Sciatic nerve (tissue), 2 donors: Measurements from ENCODE around the gene EPHB4. TPM values are rescaled to one million over a fixed set of nuclear protein-coding genes. Genes with fewer than 3 reads are reported as not detected.

Experiments
- ATAC-seq: fragments of 200-7000 bp; cut with Tn5 transposase; one replicate; pipeline ENCODE4 v1.9.1; 2020; ENCODE audit warnings: mild to moderate bottlenecking, moderate library complexity
- DNase-seq: peaks from one replicate; pipeline ENCODE4 v3.0.0-alpha.2; 2020; ENCODE audit warnings: low spot score
- intact Hi-C: fragments of 100-400 bp; cut with DNase I; formaldehyde crosslinking; loops from one replicate; pipeline ENCODE4 v1.14.2; 2022
- total RNA-seq: library from RNA; stranded (reverse); fragmentation: NEBNext Ultra II Directional; extraction: Animal tissue kit (Norgen Biotek cat#: 25700); gene quantifications from one replicate; pipeline ENCODE4 v1.2.1, GENCODE V29; 2021
- donor health status: DM: no; HTN: no; CAD: no.
- donor health status: DM: no; HTN: no; CAD: no.

Gene EPHB4
- 49.5 TPM for total RNA-seq

GRCh38 chr7:100827330-100828226 is at the start of gene EPHB4:
TSS of gene EPHB4 (minus strand) at chr7:100827523. CDS start at chr7:100827030, 493 bp downstream.
- DNase-seq (peak; percentile 86), ATAC-seq (peak; percentile 77)
- intact Hi-C loops = no loop called here

DNA sequence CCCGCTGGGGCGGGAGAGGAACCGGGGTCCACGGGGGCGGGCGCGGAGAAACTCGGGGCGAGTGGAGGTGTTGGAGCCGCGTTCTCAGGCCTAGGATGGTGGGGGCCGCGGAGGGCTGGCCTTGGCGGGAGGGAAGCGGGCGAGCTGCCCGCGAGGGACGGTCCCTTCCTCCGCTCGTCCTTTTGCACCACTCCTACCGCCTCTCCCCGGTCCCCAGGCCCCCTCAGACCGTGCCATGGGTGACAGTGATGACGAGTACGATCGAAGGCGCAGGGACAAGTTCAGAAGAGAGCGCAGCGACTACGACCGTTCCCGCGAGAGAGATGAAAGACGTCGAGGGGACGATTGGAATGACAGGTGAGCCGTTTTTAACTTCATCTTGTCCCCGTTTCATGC is 48.0 kb upstream of the EPHB4 start:
- no peak for ATAC-seq
- intact Hi-C loops = loop anchor here (10.0 kb wide), 1 partner anchor 899 kb away; no protein-coding TSS in a partner anchor
- no peak for DNase-seq

GRCh38 chr7:100874577-100875355 is 47.4 kb upstream of the EPHB4 start, which contains the start of gene SRRT:
TSS of gene SRRT (plus strand) at chr7:100875103. CDS start at chr7:100875591, 488 bp downstream.
- ATAC-seq (peak; percentile 98), DNase-seq (peak; percentile 99)
- intact Hi-C loops = loop anchor here (10.0 kb wide), 1 partner anchor 900 kb away; no protein-coding TSS in a partner anchor

DNA sequence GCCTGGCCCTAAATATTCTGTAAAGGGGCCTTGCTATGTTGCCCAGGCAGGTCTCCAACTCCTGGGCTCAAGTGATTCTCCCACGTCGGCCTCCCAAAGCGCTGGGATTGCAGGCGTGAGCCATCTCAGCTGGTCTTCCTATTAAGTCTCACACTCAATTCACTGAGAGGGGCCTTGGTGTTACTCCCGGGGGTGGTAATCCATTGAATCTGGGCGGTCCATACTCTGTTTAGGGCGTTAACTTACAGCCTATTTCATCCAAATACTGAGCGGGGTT is 46.9 kb upstream of the EPHB4 start:
- intact Hi-C loops = loop anchor here (10.0 kb wide), 1 partner anchor 901 kb away; no protein-coding TSS in a partner anchor
- ATAC-seq = peak; percentile 1
- DNase-seq = no peak

DNA sequence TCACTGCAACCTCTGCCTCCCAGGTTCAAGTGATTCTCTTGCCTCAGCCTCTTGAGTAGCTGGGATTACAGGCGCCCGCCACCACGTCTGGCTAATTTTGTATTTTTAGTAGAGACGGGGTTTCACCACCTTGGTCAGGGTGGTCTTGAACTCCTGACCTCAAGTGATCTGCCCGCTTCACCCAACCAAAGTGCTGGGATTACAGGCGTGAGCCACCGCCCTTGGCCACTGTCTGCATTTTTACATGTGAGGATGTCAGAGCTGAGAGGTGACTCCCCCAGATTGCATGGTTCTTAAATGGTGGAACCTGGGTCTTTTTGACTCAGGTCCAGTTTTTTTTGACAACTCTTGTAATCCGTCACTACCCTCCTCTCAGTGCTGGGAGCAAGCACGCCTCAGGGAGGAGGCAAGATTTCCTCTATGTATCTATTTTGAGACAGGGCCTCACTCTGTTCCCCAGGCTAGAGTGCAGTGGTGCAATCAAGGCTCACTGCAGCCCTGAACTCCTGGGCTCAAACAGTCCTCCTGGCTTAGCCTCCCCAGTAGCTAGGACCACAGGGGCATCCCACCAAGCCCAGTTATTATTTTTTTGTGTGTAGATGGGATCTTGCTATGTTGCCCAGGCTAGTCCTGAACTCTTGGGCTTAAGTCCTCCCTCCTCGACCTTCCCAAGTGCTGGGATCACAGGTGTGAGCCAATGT is 46.4 kb upstream of the EPHB4 start:
- intact Hi-C loops = loop anchor here (10.0 kb wide), 1 partner anchor 901 kb away; no protein-coding TSS in a partner anchor
- no peak for ATAC-seq
- no peak for DNase-seq

- no peak for DNase-seq
- intact Hi-C loops = no loop called here
- ATAC-seq = peak; percentile 14
These were observed 40.6 kb upstream of the EPHB4 start for GRCh38 chr7:100867776-100868485.

DNA sequence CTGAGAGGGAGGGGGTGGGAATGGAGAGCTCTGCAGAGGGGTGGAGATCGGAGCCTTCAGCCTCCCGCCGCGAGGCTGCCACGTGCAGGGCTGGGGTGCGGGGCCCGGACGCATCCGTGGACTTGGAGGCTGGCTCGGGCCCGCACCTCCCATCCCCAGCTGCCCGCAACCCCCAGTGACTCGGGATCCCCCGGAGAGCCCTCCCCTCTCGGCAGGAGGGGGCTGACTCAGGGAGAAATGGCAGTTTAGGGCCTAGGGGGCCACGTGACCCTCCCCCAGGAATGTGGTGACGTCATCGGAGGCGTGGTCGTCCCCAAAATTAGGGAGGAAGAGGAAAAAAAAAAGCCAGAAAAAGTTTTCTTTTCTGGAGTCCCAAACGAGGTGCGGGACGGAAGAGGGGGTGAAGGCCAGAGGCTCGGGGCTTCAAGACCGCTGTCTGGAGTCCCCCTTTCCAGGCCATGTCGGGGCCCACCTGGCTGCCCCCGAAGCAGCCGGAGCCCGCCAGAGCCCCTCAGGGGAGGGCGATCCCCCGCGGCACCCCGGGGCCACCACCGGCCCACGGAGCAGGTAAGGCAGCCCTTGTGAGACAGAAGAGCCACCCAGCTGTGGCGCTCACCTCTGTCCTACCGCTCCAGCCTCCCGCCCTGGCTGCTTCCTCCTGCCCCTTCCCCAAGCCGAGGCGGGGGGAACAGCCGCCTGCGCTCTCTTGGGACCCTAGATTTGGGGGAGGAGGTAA is 39.9 kb upstream of the EPHB4 start, which contains the start of gene TRIP6:
Gene TRIP6, plus strand, starts transcription at position 348 of the 736 bp plus-strand sequence. Its CDS starts 111 bp downstream, at position 459.
- intact Hi-C loops = no loop called here
- DNase-seq (peak; percentile 99), ATAC-seq (peak; percentile 90)

DNA sequence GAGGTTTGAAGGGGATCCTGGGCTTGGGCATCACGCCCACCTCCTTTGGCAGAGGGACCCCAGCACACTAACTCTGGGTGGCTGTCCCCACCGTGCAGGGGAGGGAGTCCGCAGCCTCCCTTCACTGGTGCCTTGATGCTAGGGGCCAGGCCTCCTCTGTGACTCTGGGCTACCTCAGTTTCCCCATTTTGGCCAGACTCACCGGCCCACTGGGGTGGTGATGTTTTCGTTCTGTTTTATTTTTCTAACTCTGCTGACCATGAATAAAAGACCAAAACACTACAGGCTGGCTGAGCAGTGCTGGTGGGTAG is 39.4 kb upstream of the EPHB4 start:
- intact Hi-C loops = no loop called here
- ATAC-seq (no peak), DNase-seq (no peak)

GRCh38 chr7:100865938-100866728 is 38.8 kb upstream of the EPHB4 start:
- intact Hi-C loops = no loop called here
- ATAC-seq (peak; percentile 16), DNase-seq (peak; percentile 91)

GRCh38 chr7:100865372-100865911 is 38.1 kb upstream of the EPHB4 start:
- DNase-seq (no peak), ATAC-seq (no peak)
- intact Hi-C loops = no loop called here

GRCh38 chr7:100864263-100864845 is 37.0 kb upstream of the EPHB4 start:
- DNase-seq (no peak), ATAC-seq (no peak)
- intact Hi-C loops = no loop called here

DNA sequence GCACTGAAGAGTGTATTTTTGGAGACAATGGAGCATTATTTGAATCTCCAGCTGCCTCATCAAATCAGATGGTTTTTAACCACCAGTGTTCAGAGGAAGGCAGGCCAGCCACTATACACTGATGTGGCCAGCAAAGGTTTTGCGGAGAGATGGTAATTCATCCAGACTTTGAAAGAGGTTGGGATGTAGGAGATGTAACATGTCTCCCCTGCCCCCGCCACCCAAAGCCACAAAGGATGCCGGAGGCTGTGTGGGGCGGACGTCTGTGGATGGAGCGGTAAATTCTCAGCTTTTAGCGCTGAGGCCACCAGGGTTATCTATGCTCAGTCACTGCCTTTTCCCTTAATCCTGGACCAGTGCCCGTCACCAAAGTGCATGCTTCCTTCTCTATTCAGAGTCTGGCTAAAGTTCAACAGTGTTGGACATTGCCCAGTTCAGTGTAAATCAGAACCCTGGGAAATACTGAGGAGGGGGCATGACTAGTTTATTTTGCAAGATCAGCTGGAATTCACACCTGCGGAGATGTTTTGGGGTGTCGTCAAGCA is 36.2 kb upstream of the EPHB4 start:
- ATAC-seq (no peak), DNase-seq (no peak)
- intact Hi-C loops = no loop called here

DNA sequence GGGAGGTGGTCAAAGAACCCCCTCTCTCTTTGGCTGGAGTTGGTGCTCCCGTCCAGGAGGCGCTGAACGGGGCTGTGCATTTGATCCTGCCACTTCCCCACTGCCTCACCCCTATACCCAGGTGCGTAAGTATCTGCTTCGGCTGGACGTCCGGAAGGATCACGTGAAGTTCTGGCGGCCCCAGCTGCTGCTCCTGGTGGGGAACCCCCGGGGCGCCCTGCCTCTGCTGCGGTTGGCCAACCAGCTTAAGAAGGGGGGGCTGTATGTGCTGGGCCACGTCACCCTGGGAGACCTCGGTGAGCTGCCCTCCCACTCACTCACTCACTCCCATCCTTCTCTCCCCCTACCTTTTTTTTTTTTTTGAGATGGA is 34.3 kb upstream of the EPHB4 start:
- ATAC-seq = no peak
- intact Hi-C loops = no loop called here

DNA sequence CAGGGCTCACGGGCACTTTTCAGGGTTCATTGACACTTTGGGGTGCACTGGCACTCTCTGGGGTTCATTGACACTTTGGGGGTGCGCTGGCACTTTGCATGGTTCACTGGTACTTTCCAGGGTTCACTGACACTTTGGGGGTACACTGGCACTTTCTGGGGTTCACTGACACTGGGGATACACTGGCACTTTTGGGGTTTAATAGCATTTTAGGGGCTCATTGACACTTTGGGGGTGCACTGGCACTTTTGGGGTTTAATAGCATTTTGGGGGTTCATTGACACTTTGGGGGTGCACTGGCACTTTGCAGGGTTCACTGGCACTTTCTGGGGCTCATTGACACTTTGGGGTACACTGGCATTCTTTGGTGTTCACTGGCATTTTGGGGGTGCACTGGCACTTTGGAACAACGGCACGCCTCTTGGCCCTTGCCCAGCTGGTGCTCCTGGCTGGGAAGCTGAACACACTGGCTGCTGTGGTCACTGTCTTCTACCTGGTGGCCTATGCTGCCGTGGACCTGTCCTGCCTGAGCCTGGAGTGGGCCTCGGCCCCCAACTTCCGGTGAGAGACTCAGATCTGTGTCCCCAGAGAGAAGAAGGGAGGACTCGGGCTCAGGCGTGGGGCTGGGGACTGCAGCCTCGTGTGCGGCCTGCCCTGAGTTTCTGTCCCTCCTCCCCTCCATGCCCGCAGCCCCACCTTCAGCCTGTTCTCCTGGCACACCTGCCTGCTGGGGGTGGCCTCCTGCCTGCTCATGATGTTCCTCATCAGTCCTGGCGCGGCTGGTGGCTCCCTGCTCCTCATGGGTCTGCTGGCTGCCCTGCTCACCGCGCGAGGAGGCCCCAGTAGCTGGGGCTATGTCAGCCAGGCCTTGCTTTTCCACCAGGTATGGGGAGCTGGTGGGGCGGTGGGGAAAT is 33.6 kb upstream of the EPHB4 start:
- intact Hi-C loops = no loop called here
- ATAC-seq = no peak
- no peak for DNase-seq

More for the DNA sequence above, 34.3 kb upstream of the EPHB4 start:
- no peak for DNase-seq

GRCh38 chr7:100859856-100860255 is 32.5 kb upstream of the EPHB4 start:
- intact Hi-C loops = no loop called here
- no peak for DNase-seq
- ATAC-seq = no peak
